Measurements from ENCODE around the gene LRRC17. TPM values are rescaled to one million over a fixed set of nuclear protein-coding genes. Genes with fewer than 3 reads are reported as not detected.

Gene LRRC17
- total and polyA plus RNA-seq, 9 donors = 22.9 to 71.1 (median 39.7) TPM

GRCh38 chr7:102875700-102876295, 37.0 kb upstream of the LRRC17 start:
- H3K4me3 ChIP-seq (ENCODE audit: low read length) = no peak overlapping the region
- DNase-seq = no peak
- 90% methylated on average over 2 of the region's 3 CpGs for WGBS (ENCODE audit: insufficient coverage)
- peaks cover 3% of the 10 kb centered on the region for H3K4me1 ChIP-seq (ENCODE audit: control insufficient read depth, insufficient read depth, low read length)
- H3K36me3 ChIP-seq (ENCODE audit: control insufficient read depth, insufficient read depth, low read length) = no peaks in the 10 kb centered on the region
- H3K27me3 ChIP-seq (ENCODE audit: control insufficient read depth, insufficient read depth, low read length) = no peaks in the 10 kb centered on the region
- no peaks in the 10 kb centered on the region for H3K9me3 ChIP-seq (replicated peaks; ENCODE audit: control insufficient read depth, low read depth, low read length)
- H3K27ac ChIP-seq (ENCODE audit: low read length) = no peak overlapping the region

- no CpG with 5 or more reads among the region's 6 CpGs for WGBS (ENCODE audit: insufficient coverage)
- Histone ChIP-seq H3K27me3 (ENCODE audit: control insufficient read depth, insufficient read depth, low read length) (no peaks in the 10 kb centered on the region), H3K27ac (ENCODE audit: low read length) (no peak overlapping the region), H3K36me3 (ENCODE audit: control insufficient read depth, insufficient read depth, low read length) (no peaks in the 10 kb centered on the region), H3K9me3 (replicated peaks; ENCODE audit: control insufficient read depth, low read depth, low read length) (no peaks in the 10 kb centered on the region), H3K4me1 (ENCODE audit: control insufficient read depth, insufficient read depth, low read length) (no peaks in the 10 kb centered on the region), H3K4me3 (ENCODE audit: low read length) (no peak overlapping the region)
- DNase-seq = no peak
Measured at GRCh38 chr7:102883098-102883860, 29.5 kb upstream of the LRRC17 start.

- Histone ChIP-seq H3K36me3 (ENCODE audit: control insufficient read depth, insufficient read depth, low read length) (no peaks in the 10 kb centered on the region), H3K4me1 (ENCODE audit: control insufficient read depth, insufficient read depth, low read length) (peaks cover 11% of the 10 kb centered on the region), H3K9me3 (replicated peaks; ENCODE audit: control insufficient read depth, low read depth, low read length) (no peaks in the 10 kb centered on the region), H3K4me3 (ENCODE audit: low read length) (no peak overlapping the region), H3K27ac (ENCODE audit: low read length) (no peak overlapping the region), H3K27me3 (ENCODE audit: control insufficient read depth, insufficient read depth, low read length) (no peaks in the 10 kb centered on the region)
- no peak for DNase-seq
- no CpG with 5 or more reads among the region's 3 CpGs for WGBS (ENCODE audit: insufficient coverage)
Measured at GRCh38 chr7:102888561-102889233, 24.1 kb upstream of the LRRC17 start.

- DNase-seq = peak; percentile 73
- H3K9me3 ChIP-seq (replicated peaks; ENCODE audit: control insufficient read depth, low read depth, low read length) = no peaks in the 10 kb centered on the region
- H3K4me1 ChIP-seq (ENCODE audit: control insufficient read depth, insufficient read depth, low read length) = peaks cover 11% of the 10 kb centered on the region
- no peak overlapping the region for H3K4me3 ChIP-seq (ENCODE audit: low read length)
- H3K27me3 ChIP-seq (ENCODE audit: control insufficient read depth, insufficient read depth, low read length) = no peaks in the 10 kb centered on the region
- no CpG with 5 or more reads among the region's 2 CpGs for WGBS (ENCODE audit: insufficient coverage)
- H3K36me3 ChIP-seq (ENCODE audit: control insufficient read depth, insufficient read depth, low read length) = no peaks in the 10 kb centered on the region
- peak overlapping the region; percentile 72 for H3K27ac ChIP-seq (ENCODE audit: low read length)
Measured at GRCh38 chr7:102889851-102890250, 22.9 kb upstream of the LRRC17 start.

- Histone ChIP-seq H3K9me3 (replicated peaks; ENCODE audit: control insufficient read depth, low read depth, low read length) (no peaks in the 10 kb centered on the region), H3K4me1 (ENCODE audit: control insufficient read depth, insufficient read depth, low read length) (peaks cover 11% of the 10 kb centered on the region), H3K36me3 (ENCODE audit: control insufficient read depth, insufficient read depth, low read length) (no peaks in the 10 kb centered on the region), H3K27ac (ENCODE audit: low read length) (peak overlapping the region; percentile 72), H3K27me3 (ENCODE audit: control insufficient read depth, insufficient read depth, low read length) (no peaks in the 10 kb centered on the region), H3K4me3 (ENCODE audit: low read length) (no peak overlapping the region)
- WGBS (ENCODE audit: insufficient coverage) = 80% methylated on average over 1 of the region's 2 CpGs
- peak; percentile 85 for DNase-seq
Measured at GRCh38 chr7:102890292-102890970, 22.4 kb upstream of the LRRC17 start.

GRCh38 chr7:102890971-102891692, 21.7 kb upstream of the LRRC17 start:
- H3K27ac ChIP-seq (ENCODE audit: low read length) = peak overlapping the region; percentile 72
- DNase-seq = no peak
- peaks cover 11% of the 10 kb centered on the region for H3K4me1 ChIP-seq (ENCODE audit: control insufficient read depth, insufficient read depth, low read length)
- no peaks in the 10 kb centered on the region for H3K27me3 ChIP-seq (ENCODE audit: control insufficient read depth, insufficient read depth, low read length)
- no peak overlapping the region for H3K4me3 ChIP-seq (ENCODE audit: low read length)
- 77% methylated on average over 1 of the region's 5 CpGs for whole genome bisulfite sequencing (ENCODE audit: insufficient coverage)
- H3K9me3 ChIP-seq (replicated peaks; ENCODE audit: control insufficient read depth, low read depth, low read length) = no peaks in the 10 kb centered on the region
- no peaks in the 10 kb centered on the region for H3K36me3 ChIP-seq (ENCODE audit: control insufficient read depth, insufficient read depth, low read length)

- no CpG with 5 or more reads among the region's 1 CpG for WGBS (ENCODE audit: insufficient coverage)
- peak; percentile 89 for DNase-seq
- Histone ChIP-seq H3K27me3 (ENCODE audit: control insufficient read depth, insufficient read depth, low read length) (no peaks in the 10 kb centered on the region), H3K36me3 (ENCODE audit: control insufficient read depth, insufficient read depth, low read length) (no peaks in the 10 kb centered on the region), H3K9me3 (replicated peaks; ENCODE audit: control insufficient read depth, low read depth, low read length) (no peaks in the 10 kb centered on the region), H3K4me1 (ENCODE audit: control insufficient read depth, insufficient read depth, low read length) (peaks cover 13% of the 10 kb centered on the region), H3K4me3 (ENCODE audit: low read length) (no peak overlapping the region), H3K27ac (ENCODE audit: low read length) (peak overlapping the region; percentile 72)
Measured at GRCh38 chr7:102891693-102892261, 21.0 kb upstream of the LRRC17 start.

- WGBS (ENCODE audit: insufficient coverage) = 77% methylated on average over 1 of the region's 1 CpG
- Histone ChIP-seq H3K4me1 (ENCODE audit: control insufficient read depth, insufficient read depth, low read length) (peaks cover 13% of the 10 kb centered on the region), H3K27ac (ENCODE audit: low read length) (no peak overlapping the region)
Measured at GRCh38 chr7:102892631-102893278, 20.0 kb upstream of the LRRC17 start.

GRCh38 chr7:102895602-102896001, 17.2 kb upstream of the LRRC17 start:
- peak; percentile 86 for DNase-seq
- Histone ChIP-seq H3K27ac (ENCODE audit: low read length) (no peak overlapping the region), H3K4me1 (ENCODE audit: control insufficient read depth, insufficient read depth, low read length) (peaks cover 11% of the 10 kb centered on the region)

More at GRCh38 chr7:102892631-102893278, 20.0 kb upstream of the LRRC17 start:
- no peaks in the 10 kb centered on the region for H3K27me3 ChIP-seq (ENCODE audit: control insufficient read depth, insufficient read depth, low read length)
- no peaks in the 10 kb centered on the region for H3K9me3 ChIP-seq (replicated peaks; ENCODE audit: control insufficient read depth, low read depth, low read length)
- H3K4me3 ChIP-seq (ENCODE audit: low read length) = no peak overlapping the region
- no peak for DNase-seq
- no peaks in the 10 kb centered on the region for H3K36me3 ChIP-seq (ENCODE audit: control insufficient read depth, insufficient read depth, low read length)

More at GRCh38 chr7:102895602-102896001, 17.2 kb upstream of the LRRC17 start:
- Histone ChIP-seq H3K27me3 (ENCODE audit: control insufficient read depth, insufficient read depth, low read length) (no peaks in the 10 kb centered on the region), H3K9me3 (replicated peaks; ENCODE audit: control insufficient read depth, low read depth, low read length) (no peaks in the 10 kb centered on the region), H3K4me3 (ENCODE audit: low read length) (no peak overlapping the region), H3K36me3 (ENCODE audit: control insufficient read depth, insufficient read depth, low read length) (no peaks in the 10 kb centered on the region)
- no CpG with 5 or more reads among the region's 3 CpGs for WGBS (ENCODE audit: insufficient coverage)

Data from muscle of leg (tissue), 11 donors.